HG03095 (cell line): ENCODE data around the gene SLC17A4.

ENCODE experiments used
- ATAC-seq: cut with Tn5 transposase; IDR thresholded peaks from one replicate; pipeline ENCODE4 v1.9.1; 2021; ENCODE audit warnings: moderate library complexity; ENCODE audit not compliant: unreplicated experiment

Gene SLC17A4

DNA sequence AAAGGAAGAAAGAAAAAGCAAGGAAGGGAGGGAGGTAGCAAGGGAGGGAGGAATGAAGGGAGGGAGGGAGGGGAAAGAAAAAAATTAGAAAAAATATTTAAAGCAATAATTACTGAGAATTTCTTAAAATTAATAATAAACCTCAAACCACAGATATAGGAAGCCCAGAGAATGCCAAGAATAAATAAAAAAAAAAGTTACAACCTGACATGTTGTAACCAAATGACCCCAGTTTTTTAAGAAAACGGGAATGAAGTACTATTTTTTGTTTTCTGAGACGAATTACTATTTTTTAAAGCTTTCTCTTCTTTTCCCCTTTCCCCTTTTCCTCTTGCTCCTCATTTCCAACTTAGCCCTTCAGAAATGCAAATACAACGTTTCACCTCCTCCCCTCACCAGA lies 60.7 kb downstream of the SLC17A4 start:
- no peak for ATAC-seq

GRCh38 chr6:25816252-25816651 lies 61.7 kb downstream of the SLC17A4 start:
- ATAC-seq: no peak

DNA sequence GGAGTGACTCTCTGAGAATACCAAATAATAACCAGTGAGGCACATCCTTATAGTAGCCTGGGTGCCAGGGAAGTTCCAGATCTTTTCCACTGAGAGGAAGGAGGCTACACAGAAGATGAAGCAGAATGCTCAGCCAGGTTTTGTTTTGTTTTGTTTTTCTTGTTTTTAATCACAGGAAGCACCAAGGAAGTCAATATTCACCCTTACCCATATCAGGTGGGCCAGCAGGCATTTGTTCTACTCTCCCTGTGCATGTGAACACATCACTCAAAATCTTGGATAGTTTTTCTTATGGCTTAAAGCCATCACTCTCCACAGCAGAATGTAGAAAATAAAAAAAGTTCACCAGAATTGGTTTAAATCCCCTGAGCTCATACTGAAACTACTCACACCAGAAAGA lies 66.8 kb downstream of the SLC17A4 start:
- ATAC-seq: no peak

- ATAC-seq: no peak
These were observed 74.8 kb downstream of the SLC17A4 start for GRCh38 chr6:25829375-25829774.

- ATAC-seq: no peak
These were observed 75.9 kb downstream of the SLC17A4 start for GRCh38 chr6:25830458-25830857.
